Measurements from ENCODE around the gene TARS2. TPM values are rescaled to one million over a fixed set of nuclear protein-coding genes. Genes with fewer than 3 reads are reported as not detected.

TARS2 gene
- total RNA-seq, 6 donors from 2014 or later, result 7.1 to 24.1 (median 14.2) TPM

GRCh38 chr1:150474869-150475268, 12.3 kb upstream of the TARS2 start:
- WGBS, 2 donors, result 68 to 86% methylated on average over 4 of the region's 4 CpGs
- no peaks in the 10 kb centered on the region for H3K27me3 ChIP-seq
- ATAC-seq (ENCODE audit: low FRiP score in 2 of 2) (no peak), DNase-seq (no peak)
- H3K27ac ChIP-seq, result no peak overlapping the region
- no peak overlapping the region for H3K4me3 ChIP-seq
- TF ChIP-seq POLR2A (IDR thresholded peaks at IDR 0.05), result no peak
- TF ChIP-seq POLR2AphosphoS5 (IDR thresholded peaks at IDR 0.05), result no peak
- no peak for TF ChIP-seq CTCF (IDR thresholded peaks at IDR 0.05)
- no peak for TF ChIP-seq EP300 (IDR thresholded peaks at IDR 0.05)
- H3K36me3 ChIP-seq, result peaks cover 8 to 36% (median 28%) of the 10 kb centered on the region in 4 donors
- no peaks in the 10 kb centered on the region for H3K9me3 ChIP-seq
- peaks cover 8 to 30% (median 14%) of the 10 kb centered on the region in 4 donors for H3K4me1 ChIP-seq

GRCh38 chr1:150476754-150477153, 10.5 kb upstream of the TARS2 start:
- DNase-seq (no peak), ATAC-seq (ENCODE audit: low FRiP score in 2 of 2) (no peak)
- peaks cover 0 to 19% (median 13%) of the 10 kb centered on the region in 4 donors for H3K36me3 ChIP-seq
- H3K27me3 ChIP-seq, result no peaks in the 10 kb centered on the region
- H3K4me1 ChIP-seq, result peaks cover 8 to 30% (median 14%) of the 10 kb centered on the region in 4 donors
- H3K27ac ChIP-seq, result no peak overlapping the region
- TF ChIP-seq CTCF (IDR thresholded peaks at IDR 0.05), result no peak
- no peak for TF ChIP-seq POLR2AphosphoS5 (IDR thresholded peaks at IDR 0.05)
- no peak for TF ChIP-seq EP300 (IDR thresholded peaks at IDR 0.05)
- no peak for TF ChIP-seq POLR2A (IDR thresholded peaks at IDR 0.05)
- H3K9me3 ChIP-seq, result no peaks in the 10 kb centered on the region
- H3K4me3 ChIP-seq, result no peak overlapping the region
- 69 to 74% methylated on average over 3 of the region's 3 CpGs for WGBS, 2 donors

GRCh38 chr1:150477320-150477719, 9.9 kb upstream of the TARS2 start:
- H3K4me1 ChIP-seq, result peaks cover 8 to 30% (median 14%) of the 10 kb centered on the region in 4 donors
- no peak for DNase-seq
- H3K9me3 ChIP-seq, result no peaks in the 10 kb centered on the region
- peaks cover 0 to 13% (median 7%) of the 10 kb centered on the region in 4 donors for H3K36me3 ChIP-seq
- ATAC-seq (ENCODE audit: low FRiP score in 2 of 2), result no peak
- peak overlapping the region in 1 of 4 donors; percentile 40 for H3K27ac ChIP-seq
- no peak overlapping the region for H3K4me3 ChIP-seq
- no peak for TF ChIP-seq CTCF (IDR thresholded peaks at IDR 0.05)
- no peak for TF ChIP-seq EP300 (IDR thresholded peaks at IDR 0.05)
- 45 to 68% methylated on average over 1 of the region's 1 CpG for WGBS, 2 donors
- H3K27me3 ChIP-seq, result no peaks in the 10 kb centered on the region

- H3K4me3 ChIP-seq, result no peak overlapping the region
- H3K27ac ChIP-seq, result no peak overlapping the region
- ATAC-seq (ENCODE audit: low FRiP score in 2 of 2) (no peak), DNase-seq (no peak)
- TF ChIP-seq POLR2AphosphoS5 (IDR thresholded peaks at IDR 0.05) (no peak), EP300 (IDR thresholded peaks at IDR 0.05) (no peak), CTCF (IDR thresholded peaks at IDR 0.05) (no peak), POLR2A (IDR thresholded peaks at IDR 0.05) (no peak)
- H3K4me1 ChIP-seq, result peaks cover 8 to 30% (median 14%) of the 10 kb centered on the region in 4 donors
- WGBS, 2 donors, result 43 to 45% methylated on average over 4 of the region's 4 CpGs
- H3K9me3 ChIP-seq, result no peaks in the 10 kb centered on the region
- peaks cover 0 to 9% (median 3%) of the 10 kb centered on the region in 4 donors for H3K36me3 ChIP-seq
- no peaks in the 10 kb centered on the region for H3K27me3 ChIP-seq
These were observed 9.5 kb upstream of the TARS2 start for GRCh38 chr1:150477733-150478132.

- 75 to 77% methylated on average over 4 of the region's 4 CpGs for WGBS, 2 donors
- Histone ChIP-seq H3K27me3 (no peaks in the 10 kb centered on the region), H3K9me3 (no peaks in the 10 kb centered on the region), H3K36me3 (no peaks in the 10 kb centered on the region), H3K4me3 (no peak overlapping the region), H3K4me1 (peaks cover 8 to 22% (median 12%) of the 10 kb centered on the region in 4 donors), H3K27ac (no peak overlapping the region)
- ATAC-seq (ENCODE audit: low FRiP score in 2 of 2) (no peak), DNase-seq (no peak)
- TF ChIP-seq EP300 (IDR thresholded peaks at IDR 0.05) (no peak), POLR2AphosphoS5 (IDR thresholded peaks at IDR 0.05) (no peak), POLR2A (IDR thresholded peaks at IDR 0.05) (no peak), CTCF (IDR thresholded peaks at IDR 0.05) (no peak)
These were observed 7.8 kb upstream of the TARS2 start for GRCh38 chr1:150479370-150479769.

Measured in upper lobe of left lung (tissue), 6 donors.